Testis (tissue), 2 donors: Measurements from ENCODE around the gene ADSL.

ENCODE experiments used
- CTCF ChIP-seq, 3 experiments: fragments of 450-650 bp in 2 of 3; fragments of 200-600 bp in 1 of 3; sonication (generic) in 1 of 3; IDR thresholded peaks; one replicate each; pipeline ENCODE4 v1.5.1; 2016 to 2019; ENCODE audit warnings: antibody characterized with exemption in 3 of 3, mild to moderate bottlenecking in 2 of 3, moderate library complexity in 1 of 3
- POLR2A ChIP-seq: fragments of 450-650 bp; IDR thresholded peaks from one replicate; pipeline ENCODE4 v1.6.1; 2017; ENCODE audit warnings: antibody characterized with exemption, mild to moderate bottlenecking, moderate library complexity

GRCh38 chr22:40405178-40406062 is 59.1 kb downstream of the ADSL start:
- TF ChIP-seq CTCF (IDR thresholded peaks at IDR 0.05) (no peak), POLR2A (no peak)
